HG03520 (cell line): Measurements from ENCODE around the gene NRN1L.

Source experiments
- ATAC-seq: cut with Tn5 transposase; IDR thresholded peaks from one replicate; pipeline ENCODE4 v1.9.1; 2021; ENCODE audit warnings: mild to moderate bottlenecking, moderate library complexity; ENCODE audit not compliant: unreplicated experiment

The NRN1L gene

GRCh38 chr16:67934306-67935100 is 49.8 kb downstream of the NRN1L start:
- ATAC-seq = no peak

- ATAC-seq = no peak
Observed at GRCh38 chr16:67935101-67935401, 50.4 kb downstream of the NRN1L start.

- ATAC-seq = peak; percentile 88
Observed at GRCh38 chr16:67935402-67936123, 50.9 kb downstream of the NRN1L start.
